ENCODE results near the gene STAC.

The STAC gene

GRCh38 chr3:36429986-36430485, 49.7 kb downstream of the STAC start:
- no peak overlapping the region for H3K4me3 ChIP-seq (ENCODE audit: low read length)
- TF ChIP-seq EZH2phosphoT487 (IDR thresholded peaks at IDR 0.05; ENCODE audit: borderline replicate concordance, low read length): no peak
- no peak for TF ChIP-seq CTCF (IDR thresholded peaks at IDR 0.05; ENCODE audit: low read depth, low read length, poor library complexity, severe bottlenecking)
- H3K9me2 ChIP-seq (replicated peaks; ENCODE audit: control insufficient read depth, low read length): no peaks in the 10 kb centered on the region
- H4K20me1 ChIP-seq (ENCODE audit: control insufficient read depth, insufficient read depth, low read depth, low read length): no peaks in the 10 kb centered on the region
- no peaks in the 10 kb centered on the region for H3K9me3 ChIP-seq (ENCODE audit: control insufficient read depth, insufficient read depth, low read length)
- H3K79me2 ChIP-seq (ENCODE audit: control insufficient read depth, low read length): no peaks in the 10 kb centered on the region
- H3K4me2 ChIP-seq (ENCODE audit: low read length): no peak overlapping the region
- no peaks in the 10 kb centered on the region for H3F3A ChIP-seq (ENCODE audit: control insufficient read depth, insufficient read depth)
- H3K36me3 ChIP-seq (ENCODE audit: control insufficient read depth, low read length): no peaks in the 10 kb centered on the region
- no peaks in the 10 kb centered on the region for H3K4me1 ChIP-seq (ENCODE audit: control insufficient read depth, low read length)
- no peak overlapping the region for H3K27ac ChIP-seq (ENCODE audit: low read depth, low read length)
- H3K27me3 ChIP-seq (ENCODE audit: control insufficient read depth, low read length): no peaks in the 10 kb centered on the region

- H3K36me3 ChIP-seq (ENCODE audit: control insufficient read depth, low read length): no peaks in the 10 kb centered on the region
- H4K20me1 ChIP-seq (ENCODE audit: control insufficient read depth, insufficient read depth, low read depth, low read length): no peaks in the 10 kb centered on the region
- H3K4me2 ChIP-seq (ENCODE audit: low read length): no peak overlapping the region
- H3K27me3 ChIP-seq (ENCODE audit: control insufficient read depth, low read length): no peaks in the 10 kb centered on the region
- no peak overlapping the region for H3K4me3 ChIP-seq (ENCODE audit: low read length)
- no peaks in the 10 kb centered on the region for H3K79me2 ChIP-seq (ENCODE audit: control insufficient read depth, low read length)
- TF ChIP-seq CTCF (IDR thresholded peaks at IDR 0.05; ENCODE audit: low read depth, low read length, poor library complexity, severe bottlenecking) (no peak), EZH2phosphoT487 (IDR thresholded peaks at IDR 0.05; ENCODE audit: borderline replicate concordance, low read length) (no peak)
- no peaks in the 10 kb centered on the region for H3K9me2 ChIP-seq (replicated peaks; ENCODE audit: control insufficient read depth, low read length)
- H3K27ac ChIP-seq (ENCODE audit: low read depth, low read length): no peak overlapping the region
- no peaks in the 10 kb centered on the region for H3K9me3 ChIP-seq (ENCODE audit: control insufficient read depth, insufficient read depth, low read length)
- no peaks in the 10 kb centered on the region for H3K4me1 ChIP-seq (ENCODE audit: control insufficient read depth, low read length)
- H3F3A ChIP-seq (ENCODE audit: control insufficient read depth, insufficient read depth): no peaks in the 10 kb centered on the region
Measured at GRCh38 chr3:36433511-36433910, 53.2 kb downstream of the STAC start.

GRCh38 chr3:36434687-36435426, 54.6 kb downstream of the STAC start:
- H3K9me2 ChIP-seq (replicated peaks; ENCODE audit: control insufficient read depth, low read length): no peaks in the 10 kb centered on the region
- no peaks in the 10 kb centered on the region for H3K4me1 ChIP-seq (ENCODE audit: control insufficient read depth, low read length)
- no peak overlapping the region for H3K27ac ChIP-seq (ENCODE audit: low read depth, low read length)
- H3K79me2 ChIP-seq (ENCODE audit: control insufficient read depth, low read length): no peaks in the 10 kb centered on the region
- no peak overlapping the region for H3K4me3 ChIP-seq (ENCODE audit: low read length)
- H3K4me2 ChIP-seq (ENCODE audit: low read length): no peak overlapping the region
- H3K9me3 ChIP-seq (ENCODE audit: control insufficient read depth, insufficient read depth, low read length): no peaks in the 10 kb centered on the region
- no peaks in the 10 kb centered on the region for H3F3A ChIP-seq (ENCODE audit: control insufficient read depth, insufficient read depth)
- H3K36me3 ChIP-seq (ENCODE audit: control insufficient read depth, low read length): no peaks in the 10 kb centered on the region
- TF ChIP-seq CTCF (IDR thresholded peaks at IDR 0.05; ENCODE audit: low read depth, low read length, poor library complexity, severe bottlenecking) (no peak), EZH2phosphoT487 (IDR thresholded peaks at IDR 0.05; ENCODE audit: borderline replicate concordance, low read length) (no peak)
- no peaks in the 10 kb centered on the region for H4K20me1 ChIP-seq (ENCODE audit: control insufficient read depth, insufficient read depth, low read depth, low read length)
- H3K27me3 ChIP-seq (ENCODE audit: control insufficient read depth, low read length): no peaks in the 10 kb centered on the region

All from DOHH2 (cell line).